Lower leg skin (tissue), 4 donors: ENCODE data around the gene TMEM132D. TPM values are rescaled to one million over a fixed set of nuclear protein-coding genes. Genes with fewer than 3 reads are reported as not detected.

Experiments
- DNase-seq, 2 donors: peaks; one replicate each; pipeline ENCODE4 v3.0.0-alpha.2; 2019; ENCODE audit warnings: low spot score in 2 of 2
- H3K4me3 ChIP-seq: fragments of 200-600 bp; sonication (generic); 2 replicates; pipeline ENCODE4 v1.5.1; 2017; ENCODE audit warnings: mild to moderate bottlenecking, low read depth; ENCODE audit not compliant: poor library complexity, severe bottlenecking
- POLR2A ChIP-seq, 2 donors: fragments of 450-650 bp; IDR thresholded peaks; one replicate each; pipeline ENCODE4 v1.6.1; 2016 to 2017; ENCODE audit warnings: antibody characterized with exemption in 2 of 2, mild to moderate bottlenecking in 1 of 2, moderate library complexity in 1 of 2
- WGBS, 2 donors: methylation state at CpG; one replicate each; pipeline ENCODE4 v1.1.5; 2018; 5-methylcytosine and 5-hydroxymethylcytosine counted together
- intact Hi-C: fragments of 100-400 bp; cut with DNase I; formaldehyde crosslinking; loops from one replicate; pipeline ENCODE4 v1.15.0; 2023; ENCODE audit warnings: low total_unique reads
- total RNA-seq, 4 donors: library from RNA; depleted of rRNA; stranded (reverse); fragments of >200 nt; gene quantifications; one replicate each; pipeline ENCODE4 v1.1.0, GENCODE V29; 2016
- TF ChIP-seq, protein P1 (sequence below), 3 donors: fragments of 450-650 bp; IDR thresholded peaks; one replicate each; pipeline ENCODE4 v1.5.1; 2016; ENCODE audit warnings: antibody characterized with exemption in 3 of 3, mild to moderate bottlenecking in 3 of 3, moderate library complexity in 2 of 3

TMEM132D gene
- total RNA-seq, 4 donors from 2014 or later: not detected

DNA sequence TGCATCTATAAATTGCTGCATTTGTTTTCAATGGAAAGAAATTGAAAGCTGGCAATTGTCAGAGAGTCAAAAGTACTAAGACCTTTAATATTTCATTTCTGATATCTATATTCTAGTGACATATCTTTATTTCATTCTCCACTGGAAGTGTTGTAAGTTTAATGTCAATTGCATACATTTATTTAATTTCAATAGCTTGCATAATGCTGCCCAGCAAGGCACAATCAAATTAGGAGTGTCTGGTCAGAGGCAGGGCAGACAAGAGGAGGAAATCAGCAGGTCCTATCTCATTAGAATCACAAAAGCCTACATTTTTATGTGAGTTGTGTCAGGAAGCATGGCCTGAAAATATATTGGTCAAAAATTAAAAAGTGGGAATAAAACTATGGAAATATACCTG is 112.9 kb downstream of the TMEM132D start:
- intact Hi-C loops: no loop called here
- H3K4me3 ChIP-seq: no peak overlapping the region
- no peak for TF ChIP-seq POLR2A (IDR thresholded peaks at IDR 0.05)
- TF ChIP-seq, protein P1, sequence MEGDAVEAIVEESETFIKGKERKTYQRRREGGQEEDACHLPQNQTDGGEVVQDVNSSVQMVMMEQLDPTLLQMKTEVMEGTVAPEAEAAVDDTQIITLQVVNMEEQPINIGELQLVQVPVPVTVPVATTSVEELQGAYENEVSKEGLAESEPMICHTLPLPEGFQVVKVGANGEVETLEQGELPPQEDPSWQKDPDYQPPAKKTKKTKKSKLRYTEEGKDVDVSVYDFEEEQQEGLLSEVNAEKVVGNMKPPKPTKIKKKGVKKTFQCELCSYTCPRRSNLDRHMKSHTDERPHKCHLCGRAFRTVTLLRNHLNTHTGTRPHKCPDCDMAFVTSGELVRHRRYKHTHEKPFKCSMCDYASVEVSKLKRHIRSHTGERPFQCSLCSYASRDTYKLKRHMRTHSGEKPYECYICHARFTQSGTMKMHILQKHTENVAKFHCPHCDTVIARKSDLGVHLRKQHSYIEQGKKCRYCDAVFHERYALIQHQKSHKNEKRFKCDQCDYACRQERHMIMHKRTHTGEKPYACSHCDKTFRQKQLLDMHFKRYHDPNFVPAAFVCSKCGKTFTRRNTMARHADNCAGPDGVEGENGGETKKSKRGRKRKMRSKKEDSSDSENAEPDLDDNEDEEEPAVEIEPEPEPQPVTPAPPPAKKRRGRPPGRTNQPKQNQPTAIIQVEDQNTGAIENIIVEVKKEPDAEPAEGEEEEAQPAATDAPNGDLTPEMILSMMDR (IDR thresholded peaks at IDR 0.05): no peak
- no peak for DNase-seq

- 52 to 63% methylated on average over 6 of the region's 6 CpGs for WGBS, 2 donors
- H3K4me3 ChIP-seq: no peak overlapping the region
- no peak for DNase-seq
- TF ChIP-seq, protein P1 (IDR thresholded peaks at IDR 0.05): no peak
- TF ChIP-seq POLR2A (IDR thresholded peaks at IDR 0.05): no peak
- intact Hi-C loops: no loop called here
Measured at GRCh38 chr12:129790331-129790730, 113.5 kb downstream of the TMEM132D start.

DNA sequence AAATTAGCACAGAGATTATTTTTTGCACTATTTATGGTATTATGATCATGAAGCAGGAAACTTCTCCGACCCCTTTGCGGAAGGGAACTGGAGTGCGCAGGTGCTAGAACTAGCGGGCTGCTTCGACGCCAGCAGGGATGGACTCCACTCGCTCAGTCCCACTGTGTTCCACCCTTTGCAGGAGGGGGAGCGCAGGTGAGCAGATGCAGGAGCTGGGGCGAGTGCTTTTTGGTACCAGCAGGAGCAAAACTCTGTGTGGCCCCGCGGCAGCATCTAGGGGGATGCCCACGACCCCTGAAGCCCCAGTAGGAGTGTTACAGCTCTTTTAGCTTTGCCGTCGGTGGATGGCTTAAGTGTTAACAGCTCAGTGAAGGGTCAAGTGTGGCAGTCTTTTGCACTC is 113.9 kb downstream of the TMEM132D start:
- TF ChIP-seq, protein P1 (IDR thresholded peaks at IDR 0.05): no peak
- no peak for TF ChIP-seq POLR2A (IDR thresholded peaks at IDR 0.05)
- WGBS, 2 donors: 89 to 91% methylated on average over 13 to 14 of the region's 14 CpGs
- no peak overlapping the region for H3K4me3 ChIP-seq
- intact Hi-C loops: no loop called here
- DNase-seq: no peak

GRCh38 chr12:129788506-129789084 is 115.2 kb downstream of the TMEM132D start:
- no peak for DNase-seq
- intact Hi-C loops: no loop called here
- 51 to 52% methylated on average over 9 of the region's 9 CpGs for WGBS, 2 donors
- TF ChIP-seq, protein P1 (IDR thresholded peaks at IDR 0.05): no peak
- no peak for TF ChIP-seq POLR2A (IDR thresholded peaks at IDR 0.05)
- H3K4me3 ChIP-seq: no peak overlapping the region

DNA sequence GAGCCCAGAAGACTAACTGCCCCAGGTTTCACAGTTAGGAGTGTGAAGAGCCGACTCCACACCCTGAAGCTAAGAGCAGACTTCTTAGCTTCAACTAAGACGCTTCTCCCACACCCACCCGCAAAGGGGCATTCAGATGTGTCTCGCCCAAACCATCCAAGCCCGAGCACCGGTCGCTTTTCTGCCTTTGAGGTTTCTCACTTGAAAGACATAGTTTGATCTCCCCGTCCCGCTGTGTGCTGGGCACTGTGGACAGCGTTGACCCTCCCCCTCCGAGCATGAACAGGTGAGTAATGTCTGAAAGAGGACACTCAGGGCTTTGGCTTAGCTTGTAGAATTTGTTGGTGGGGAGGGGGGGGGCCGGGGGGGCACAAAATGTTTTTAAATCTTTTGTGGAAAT is 123.8 kb downstream of the TMEM132D start:
- 82 to 87% methylated on average over 11 to 12 of the region's 12 CpGs for WGBS, 2 donors
- no peak for DNase-seq
- no peak overlapping the region for H3K4me3 ChIP-seq
- intact Hi-C loops: no loop called here
- TF ChIP-seq POLR2A (IDR thresholded peaks at IDR 0.05): no peak
- TF ChIP-seq, protein P1 (IDR thresholded peaks at IDR 0.05): no peak

DNA sequence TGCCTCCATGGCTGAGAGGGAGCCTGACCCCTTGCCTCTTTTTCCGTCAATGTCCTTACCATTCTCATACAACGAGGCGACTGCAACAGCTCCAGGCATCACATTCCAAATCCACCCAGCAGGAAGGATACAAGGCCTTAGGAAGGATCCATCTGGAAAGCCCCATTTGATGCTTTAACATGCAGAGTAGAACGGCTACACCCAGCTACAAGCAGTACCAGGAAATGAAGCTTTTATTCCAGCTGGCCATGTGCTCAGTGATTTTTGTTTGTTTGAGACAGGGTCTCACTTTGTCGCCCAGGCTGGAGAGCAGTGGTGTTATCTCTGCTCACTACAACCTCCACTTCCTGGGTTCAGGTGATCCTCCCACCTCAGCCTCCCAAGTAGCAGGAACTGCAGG is 124.8 kb downstream of the TMEM132D start:
- H3K4me3 ChIP-seq: no peak overlapping the region
- DNase-seq: no peak
- intact Hi-C loops: no loop called here
- WGBS, 2 donors: 80 to 84% methylated on average over 5 of the region's 5 CpGs
- no peak for TF ChIP-seq POLR2A (IDR thresholded peaks at IDR 0.05)
- TF ChIP-seq, protein P1 (IDR thresholded peaks at IDR 0.05): no peak
